Ascending aorta (tissue), 2 donors: ENCODE results near the gene RXYLT1. TPM values are rescaled to one million over a fixed set of nuclear protein-coding genes. Genes with fewer than 3 reads are reported as not detected.

Experiments used
- DNase-seq, 2 donors: peaks; one replicate each; pipeline ENCODE4 v3.0.0-alpha.2; 2019; ENCODE audit warnings: low spot score in 2 of 2
- H3K27ac ChIP-seq, 2 donors: fragments of 200-600 bp; sonication (generic); one replicate each; pipeline ENCODE4 v1.5.1; 2016 to 2017; ENCODE audit warnings: mild to moderate bottlenecking in 1 of 2
- H3K27me3 ChIP-seq: fragments of 200-600 bp; sonication (generic); one replicate; pipeline ENCODE4 v1.5.1; 2017
- H3K36me3 ChIP-seq, 2 donors: fragments of 200-600 bp; sonication (generic); one replicate each; pipeline ENCODE4 v1.5.1; 2016
- H3K4me1 ChIP-seq, 2 donors: fragments of 200-600 bp; sonication (generic); one replicate each; pipeline ENCODE4 v1.5.1; 2016 to 2017; ENCODE audit warnings: mild to moderate bottlenecking in 1 of 2
- H3K4me3 ChIP-seq, 2 donors: fragments of 200-600 bp; sonication (generic); one replicate each; pipeline ENCODE4 v1.5.1; 2016 to 2017; ENCODE audit warnings: mild to moderate bottlenecking in 1 of 2
- H3K9me3 ChIP-seq, 2 donors: fragments of 200-600 bp; sonication (generic); one replicate each; pipeline ENCODE4 v1.5.1; 2016
- intact Hi-C: fragments of 100-400 bp; cut with DNase I; formaldehyde crosslinking; loops from one replicate; pipeline ENCODE4 v1.15.1; 2023
- total RNA-seq: library from RNA; depleted of rRNA; stranded (reverse); fragments of >200 nt; gene quantifications from one replicate; pipeline ENCODE4 v1.1.0, GENCODE V29; 2016
- TF ChIP-seq, protein P1 (sequence below), 3 experiments: fragments of 200-600 bp in 2 of 3; fragments of 450-650 bp in 1 of 3; sonication (generic) in 2 of 3; IDR thresholded peaks; one replicate each; pipeline ENCODE4 v1.5.1; 2016 to 2019; ENCODE audit warnings: antibody characterized with exemption in 3 of 3, mild to moderate bottlenecking in 1 of 3, moderate library complexity in 1 of 3

RXYLT1 gene
- total RNA-seq, 1 donor from 2014 or later, result 1.5 TPM

DNA sequence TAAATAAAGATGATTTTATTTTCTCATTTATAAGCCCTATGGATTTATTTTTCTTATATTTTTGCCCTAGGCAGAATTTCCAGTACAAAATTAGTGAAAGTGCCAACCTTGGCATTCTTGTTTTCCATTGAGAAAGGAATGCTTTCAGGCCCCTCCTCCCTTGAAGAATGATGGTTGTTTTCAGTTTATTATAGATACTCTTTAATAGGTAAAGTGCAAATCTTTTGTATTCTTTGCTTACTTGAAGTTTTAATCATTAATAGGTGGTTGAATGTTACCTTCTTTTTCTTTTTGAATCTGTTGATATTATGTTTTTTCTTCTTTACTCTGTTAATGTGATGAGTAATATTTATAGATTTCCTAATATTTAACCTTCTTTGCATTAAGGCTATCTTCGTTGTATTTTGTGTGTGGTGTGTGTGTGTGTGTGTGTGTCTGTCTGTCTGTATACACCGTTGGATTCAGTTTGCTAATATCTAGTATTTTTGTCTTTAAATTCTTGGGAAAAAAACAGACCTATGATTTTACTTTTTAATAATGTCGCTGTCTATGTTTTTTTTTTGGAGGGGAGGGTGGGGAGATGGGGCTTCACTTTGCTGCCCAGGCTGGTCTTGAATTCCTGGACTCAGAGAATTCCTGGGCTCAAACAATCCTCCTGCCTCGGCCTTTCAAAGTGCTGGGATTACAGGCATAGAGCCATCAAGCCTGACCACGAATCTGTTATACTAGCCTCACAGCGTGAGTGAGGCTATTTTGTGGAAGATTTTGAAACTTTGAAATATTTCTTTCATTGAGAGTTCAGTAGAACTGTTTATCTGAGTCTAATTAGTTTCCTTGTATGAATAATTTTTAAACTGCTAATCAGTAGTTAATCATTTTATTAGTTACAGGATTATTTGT, 78.3 kb downstream of the RXYLT1 start:
- Histone ChIP-seq H3K27ac (no peak overlapping the region), H3K4me1 (peaks cover 0 to 3% of the 10 kb centered on the region in 2 donors), H3K27me3 (no peaks in the 10 kb centered on the region), H3K36me3 (no peaks in the 10 kb centered on the region), H3K4me3 (no peak overlapping the region), H3K9me3 (no peaks in the 10 kb centered on the region)
- intact Hi-C loops, result no loop called here
- TF ChIP-seq, protein P1, sequence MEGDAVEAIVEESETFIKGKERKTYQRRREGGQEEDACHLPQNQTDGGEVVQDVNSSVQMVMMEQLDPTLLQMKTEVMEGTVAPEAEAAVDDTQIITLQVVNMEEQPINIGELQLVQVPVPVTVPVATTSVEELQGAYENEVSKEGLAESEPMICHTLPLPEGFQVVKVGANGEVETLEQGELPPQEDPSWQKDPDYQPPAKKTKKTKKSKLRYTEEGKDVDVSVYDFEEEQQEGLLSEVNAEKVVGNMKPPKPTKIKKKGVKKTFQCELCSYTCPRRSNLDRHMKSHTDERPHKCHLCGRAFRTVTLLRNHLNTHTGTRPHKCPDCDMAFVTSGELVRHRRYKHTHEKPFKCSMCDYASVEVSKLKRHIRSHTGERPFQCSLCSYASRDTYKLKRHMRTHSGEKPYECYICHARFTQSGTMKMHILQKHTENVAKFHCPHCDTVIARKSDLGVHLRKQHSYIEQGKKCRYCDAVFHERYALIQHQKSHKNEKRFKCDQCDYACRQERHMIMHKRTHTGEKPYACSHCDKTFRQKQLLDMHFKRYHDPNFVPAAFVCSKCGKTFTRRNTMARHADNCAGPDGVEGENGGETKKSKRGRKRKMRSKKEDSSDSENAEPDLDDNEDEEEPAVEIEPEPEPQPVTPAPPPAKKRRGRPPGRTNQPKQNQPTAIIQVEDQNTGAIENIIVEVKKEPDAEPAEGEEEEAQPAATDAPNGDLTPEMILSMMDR (IDR thresholded peaks at IDR 0.05), result no peak
- DNase-seq, result no peak

Other genes with a start within 250 kb of the RXYLT1 start
- 3.2 TPM for gene DPY19L2, start 111.4 kb upstream of the RXYLT1 start, total RNA-seq
- 5.5 TPM for gene SRGAP1, start 64.8 kb downstream of the RXYLT1 start, total RNA-seq